Measurements from ENCODE around the gene FEM1A. TPM values are rescaled to one million over a fixed set of nuclear protein-coding genes. Genes with fewer than 3 reads are reported as not detected.
A peak's percentile ranks its signal among the peaks of the same experiment; 100 is the strongest.
"Not testable (repeated sequence)": the region's sequence is repeated elsewhere in the genome, so short reads cannot be mapped to it uniquely, and the experiment has no call there.

The FEM1A gene
- total RNA-seq, 1 experiment from 2014 or later, result 20.0 TPM

- peaks cover 8% of the 10 kb centered on the region for H3K23me2 ChIP-seq (ENCODE audit: insufficient read length, low read depth, low read length, poor library complexity, severe bottlenecking)
- no peaks in the 10 kb centered on the region for H3K9me3 ChIP-seq (ENCODE audit: control insufficient read depth, low read depth, low read length)
- no peak within 1 kb of the TSS; the same call in 1 of the 2 replicates for H2BK15ac ChIP-seq (ENCODE audit: low read depth, low read length)
- no peak within 1 kb of the TSS; a peak in 1 of 7 replicates for H3K27ac Mint-ChIP-seq
- H2AFZ ChIP-seq (ENCODE audit: low read length), result no peak within 1 kb of the TSS
- no peak within 1 kb of the TSS for H3K9ac ChIP-seq (ENCODE audit: extremely low read depth, insufficient read length, low read length)
- H2AK5ac ChIP-seq (ENCODE audit: insufficient read length, low read length), result no peak within 1 kb of the TSS
- TF ChIP-seq CTCF (conservative IDR thresholded peaks at IDR 0.05), result no peak
- DNase-seq, result no peak
- no peak within 1 kb of the TSS for H4K5ac ChIP-seq (ENCODE audit: insufficient read length, low read depth, low read length)
- peak within 1 kb of the TSS; percentile 88 for H3K4me2 ChIP-seq (ENCODE audit: insufficient read depth, insufficient read length, low read length)
- no peaks in the 10 kb centered on the region for H3K36me3 Mint-ChIP-seq (ENCODE audit: insufficient read depth in 1 of 3, low read depth in 3 of 3)
- H2BK5ac ChIP-seq (ENCODE audit: insufficient read length, low read length), result no peak within 1 kb of the TSS
- no peak within 1 kb of the TSS for H3K4ac ChIP-seq (ENCODE audit: low read depth, low read length)
- WGBS (ENCODE audit: extremely low coverage, insufficient read length, low lambda C conversion rate), result no CpG with 5 or more reads among the region's 52 CpGs
- H3K79me1 ChIP-seq (ENCODE audit: insufficient read depth, low read depth, low read length, poor library complexity, severe bottlenecking), result no peaks in the 10 kb centered on the region
- H2BK20ac ChIP-seq (ENCODE audit: low read depth, low read length, poor library complexity, severe bottlenecking), result no peak within 1 kb of the TSS
- H3K23ac ChIP-seq (ENCODE audit: insufficient read length, low read depth, low read length), result no peak within 1 kb of the TSS
- no peaks in the 10 kb centered on the region for H4K20me1 ChIP-seq (ENCODE audit: control insufficient read depth, insufficient read depth, insufficient read length)
- peaks cover 30% of the 10 kb centered on the region for H3K27me3 Mint-ChIP-seq (ENCODE audit: low read depth)
- H2BK120ac ChIP-seq (ENCODE audit: low read depth, low read length, poor library complexity, severe bottlenecking), result no peak within 1 kb of the TSS
- H3K27me3 ChIP-seq (ENCODE audit: insufficient read depth, low read length), result peaks cover 5% of the 10 kb centered on the region; the same call in 1 of the 2 replicates
- H3K4me3 Mint-ChIP-seq, result peak within 1 kb of the TSS; percentile 60 to 75
- H4K8ac ChIP-seq (replicated peaks; ENCODE audit: insufficient read length, low read depth, low read length), result no peak within 1 kb of the TSS
- H3K56ac ChIP-seq (ENCODE audit: insufficient read length, low read depth, low read length), result no peak within 1 kb of the TSS
- no peak within 1 kb of the TSS for H2BK12ac ChIP-seq (ENCODE audit: insufficient read length, low read depth, low read length)
- peaks cover 0 to 6% of the 10 kb centered on the region in 2 experiments; a peak in 1 of 4 replicates for H3K4me1 Mint-ChIP-seq
- H3T11ph ChIP-seq (ENCODE audit: low read length), result no peak within 1 kb of the TSS
- peaks cover 0 to 6% of the 10 kb centered on the region in 2 experiments; a peak in 2 of 5 replicates for H3K9me3 Mint-ChIP-seq
- H3K18ac ChIP-seq (ENCODE audit: insufficient read length, low read depth, low read length), result peak within 1 kb of the TSS; percentile 21
- no peaks in the 10 kb centered on the region for H3K4me1 ChIP-seq (ENCODE audit: insufficient read depth, low read length)
- no peaks in the 10 kb centered on the region for H3K79me2 ChIP-seq (ENCODE audit: insufficient read depth, low read length)
- no peak within 1 kb of the TSS for H3K27ac ChIP-seq (ENCODE audit: insufficient read length, low read depth, low read length)
- H3K14ac ChIP-seq (ENCODE audit: insufficient read depth, low read length), result peak within 1 kb of the TSS; percentile 88
- H4K91ac ChIP-seq (ENCODE audit: insufficient read length, low read depth, low read length), result no peak within 1 kb of the TSS
Observed at GRCh38 chr19:4831304-4831978, 39.9 kb downstream of the FEM1A start, which contains the start of gene TICAM1. TICAM1 (minus strand) TSS chr19:4831712; CDS start chr19:4818377, 13,335 bp downstream.

GRCh38 chr19:4831979-4832340, 40.4 kb downstream of the FEM1A start:
- H3K14ac ChIP-seq (ENCODE audit: insufficient read depth, low read length); H3K9ac ChIP-seq (ENCODE audit: extremely low read depth, insufficient read length, low read length); H4K5ac ChIP-seq (ENCODE audit: insufficient read length, low read depth, low read length); H3K23ac ChIP-seq (ENCODE audit: insufficient read length, low read depth, low read length); H3K18ac ChIP-seq (ENCODE audit: insufficient read length, low read depth, low read length); H3K4me1 Mint-ChIP-seq; H2BK20ac ChIP-seq (ENCODE audit: low read depth, low read length, poor library complexity, severe bottlenecking); H2AK5ac ChIP-seq (ENCODE audit: insufficient read length, low read length); H3K9me3 Mint-ChIP-seq; H4K8ac ChIP-seq (replicated peaks; ENCODE audit: insufficient read length, low read depth, low read length); H2AFZ ChIP-seq (ENCODE audit: low read length); H3T11ph ChIP-seq (ENCODE audit: low read length); H2BK12ac ChIP-seq (ENCODE audit: insufficient read length, low read depth, low read length); H3K79me2 ChIP-seq (ENCODE audit: insufficient read depth, low read length); H4K20me1 ChIP-seq (ENCODE audit: control insufficient read depth, insufficient read depth, insufficient read length); H2BK5ac ChIP-seq (ENCODE audit: insufficient read length, low read length); H3K4me1 ChIP-seq (ENCODE audit: insufficient read depth, low read length); H3K4ac ChIP-seq (ENCODE audit: low read depth, low read length); H2BK15ac ChIP-seq (ENCODE audit: low read depth, low read length); H3K9me3 ChIP-seq (ENCODE audit: control insufficient read depth, low read depth, low read length); H3K27me3 ChIP-seq (ENCODE audit: insufficient read depth, low read length); H3K27ac ChIP-seq (ENCODE audit: insufficient read length, low read depth, low read length); H2BK120ac ChIP-seq (ENCODE audit: low read depth, low read length, poor library complexity, severe bottlenecking); H3K27ac Mint-ChIP-seq; H3K56ac ChIP-seq (ENCODE audit: insufficient read length, low read depth, low read length); H3K79me1 ChIP-seq (ENCODE audit: insufficient read depth, low read depth, low read length, poor library complexity, severe bottlenecking); H3K36me3 Mint-ChIP-seq (ENCODE audit: insufficient read depth in 1 of 3, low read depth in 3 of 3); H4K91ac ChIP-seq (ENCODE audit: insufficient read length, low read depth, low read length); H3K23me2 ChIP-seq (ENCODE audit: insufficient read length, low read depth, low read length, poor library complexity, severe bottlenecking); DNase-seq: not testable (repeated sequence)
- WGBS (ENCODE audit: extremely low coverage, insufficient read length, low lambda C conversion rate), result no CpG with 5 or more reads among the region's 9 CpGs
- peak overlapping the region; percentile 88 for H3K4me2 ChIP-seq (ENCODE audit: insufficient read depth, insufficient read length, low read length)
- Mint-ChIP-seq H3K27me3 (ENCODE audit: low read depth) (peaks cover 30% of the 10 kb centered on the region), H3K4me3 (peak overlapping the region; percentile 60 to 75)
